ENCODE measurements around the gene FAM156A. TPM values are rescaled to one million over a fixed set of nuclear protein-coding genes. Genes with fewer than 3 reads are reported as not detected.
"Not testable (repeated sequence)": the region's sequence is repeated elsewhere in the genome, so short reads cannot be mapped to it uniquely, and the experiment has no call there.

FAM156A gene, protein sequence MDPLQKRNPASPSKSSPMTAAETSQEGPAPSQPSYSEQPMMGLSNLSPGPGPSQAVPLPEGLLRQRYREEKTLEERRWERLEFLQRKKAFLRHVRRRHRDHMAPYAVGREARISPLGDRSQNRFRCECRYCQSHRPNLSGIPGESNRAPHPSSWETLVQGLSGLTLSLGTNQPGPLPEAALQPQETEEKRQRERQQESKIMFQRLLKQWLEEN
- total RNA-seq = 10 to 100 TPM in 2 of 3 donors, 1 to 10 TPM in 1; 9.5 to 21.6 (median 19.9) TPM

DNA sequence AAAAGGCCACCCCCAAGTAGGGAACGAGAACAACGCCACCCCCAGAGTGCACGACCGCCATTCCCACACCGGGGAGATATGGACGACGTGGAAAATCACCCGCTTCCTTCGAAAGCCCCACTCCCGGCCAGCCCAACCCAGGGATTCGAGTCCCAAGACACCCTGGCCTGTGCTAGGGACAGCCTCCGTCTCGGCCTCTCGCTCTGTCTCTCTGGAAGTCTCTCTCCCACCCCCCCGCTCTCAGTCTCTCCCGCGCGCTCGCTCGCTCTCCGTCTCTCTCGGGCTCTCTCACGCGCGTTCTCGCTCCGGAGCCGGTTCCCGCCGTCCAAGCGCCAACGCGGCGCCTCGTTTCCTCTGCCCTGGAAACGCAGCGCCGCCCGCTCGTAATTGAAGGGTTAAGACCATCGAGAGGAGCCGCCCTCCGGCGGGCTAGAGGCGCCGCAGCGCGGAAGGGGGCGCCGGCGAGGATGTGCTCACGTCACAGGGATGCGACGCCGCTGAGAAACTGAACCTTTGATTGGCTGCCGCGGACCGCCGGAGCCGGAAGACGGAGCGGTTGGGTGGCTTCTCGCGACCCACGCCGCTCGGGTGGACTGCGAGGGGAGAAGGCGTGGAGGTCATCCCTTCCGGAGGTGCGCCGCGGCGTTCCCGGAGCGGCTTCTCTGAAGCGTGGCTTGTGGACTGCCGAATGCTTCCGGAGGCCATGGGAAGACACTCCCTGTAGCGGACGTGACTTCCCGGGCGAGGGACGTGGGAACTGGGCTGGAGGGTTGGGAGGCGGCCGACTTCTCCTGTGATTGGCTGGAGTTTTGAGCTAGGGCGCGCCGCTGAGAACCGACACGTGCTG lies at the start of gene FAM156A:
TSS of gene FAM156A (minus strand) at position 406 of the 847 bp plus-strand sequence. CDS start 9,930 bp downstream, outside the sequence.
- H3K9me3 ChIP-seq; H3K36me3 ChIP-seq; H3K4me3 ChIP-seq; H3K27me3 ChIP-seq; DNase-seq (ENCODE audit: low spot score in 2 of 2); H3K4me1 ChIP-seq; H3K27ac ChIP-seq; intact Hi-C loops (cut with DNase I; ENCODE audit: low total_unique reads): not testable (repeated sequence)

DNA sequence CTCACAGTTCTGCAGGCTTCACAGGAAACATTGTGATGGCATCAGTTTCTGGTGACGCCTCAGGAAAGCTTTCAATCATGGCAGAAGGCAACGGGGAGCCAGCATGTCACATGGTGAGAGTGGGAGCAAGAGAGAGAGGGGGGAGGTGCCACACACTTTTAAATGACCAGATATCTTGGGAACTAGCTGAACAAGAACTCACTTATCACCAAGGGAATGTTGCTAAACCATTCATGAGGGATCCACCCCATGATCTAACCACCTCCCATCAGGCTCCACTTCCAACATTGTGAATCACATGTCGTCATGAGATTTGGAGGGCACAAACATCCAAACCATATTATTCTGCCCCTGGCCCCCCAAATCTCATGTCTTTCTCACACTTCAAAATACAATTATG lies 47.0 kb upstream of the FAM156A start:
- Histone ChIP-seq H3K36me3 (no peaks in the 10 kb centered on the region), H3K4me1 (no peaks in the 10 kb centered on the region), H3K9me3 (peaks cover 0 to 12% of the 10 kb centered on the region in 2 donors), H3K27me3 (peaks cover 0 to 80% of the 10 kb centered on the region in 2 donors), H3K27ac (no peak overlapping the region), H3K4me3 (no peak overlapping the region)
- intact Hi-C loops (cut with DNase I; ENCODE audit: low total_unique reads) = no loop called here
- TF ChIP-seq, protein P1, sequence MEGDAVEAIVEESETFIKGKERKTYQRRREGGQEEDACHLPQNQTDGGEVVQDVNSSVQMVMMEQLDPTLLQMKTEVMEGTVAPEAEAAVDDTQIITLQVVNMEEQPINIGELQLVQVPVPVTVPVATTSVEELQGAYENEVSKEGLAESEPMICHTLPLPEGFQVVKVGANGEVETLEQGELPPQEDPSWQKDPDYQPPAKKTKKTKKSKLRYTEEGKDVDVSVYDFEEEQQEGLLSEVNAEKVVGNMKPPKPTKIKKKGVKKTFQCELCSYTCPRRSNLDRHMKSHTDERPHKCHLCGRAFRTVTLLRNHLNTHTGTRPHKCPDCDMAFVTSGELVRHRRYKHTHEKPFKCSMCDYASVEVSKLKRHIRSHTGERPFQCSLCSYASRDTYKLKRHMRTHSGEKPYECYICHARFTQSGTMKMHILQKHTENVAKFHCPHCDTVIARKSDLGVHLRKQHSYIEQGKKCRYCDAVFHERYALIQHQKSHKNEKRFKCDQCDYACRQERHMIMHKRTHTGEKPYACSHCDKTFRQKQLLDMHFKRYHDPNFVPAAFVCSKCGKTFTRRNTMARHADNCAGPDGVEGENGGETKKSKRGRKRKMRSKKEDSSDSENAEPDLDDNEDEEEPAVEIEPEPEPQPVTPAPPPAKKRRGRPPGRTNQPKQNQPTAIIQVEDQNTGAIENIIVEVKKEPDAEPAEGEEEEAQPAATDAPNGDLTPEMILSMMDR (IDR thresholded peaks at IDR 0.05) = no peak
- no peak for TF ChIP-seq POLR2AphosphoS5 (IDR thresholded peaks at IDR 0.05)
- no peak for TF ChIP-seq POLR2A (IDR thresholded peaks at IDR 0.05)
- DNase-seq (ENCODE audit: low spot score in 2 of 2) = no peak

DNA sequence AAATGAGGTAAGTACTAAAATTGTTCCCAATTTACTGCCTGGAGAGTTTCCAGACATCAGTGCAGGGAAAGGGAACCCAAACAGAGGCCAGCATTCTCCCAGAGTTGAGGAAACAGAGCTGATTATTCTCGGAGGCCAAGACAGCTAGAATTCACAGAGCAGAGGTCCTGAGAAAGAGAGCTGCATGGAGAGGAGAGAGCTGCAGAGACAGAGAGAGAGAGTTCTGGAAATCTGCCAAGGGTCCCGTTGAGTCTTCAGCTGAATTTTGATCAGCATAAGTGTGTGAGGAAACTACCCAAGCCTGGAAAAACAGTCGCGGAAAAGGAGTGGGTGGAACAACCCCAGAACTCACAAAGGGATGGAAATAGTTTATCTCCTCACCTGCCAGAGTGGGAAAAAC lies 46.5 kb upstream of the FAM156A start:
- H3K27me3 ChIP-seq = peaks cover 0 to 85% of the 10 kb centered on the region in 2 donors
- no peak for TF ChIP-seq POLR2AphosphoS5 (IDR thresholded peaks at IDR 0.05)
- TF ChIP-seq POLR2A (IDR thresholded peaks at IDR 0.05) = no peak
- TF ChIP-seq, protein P1 (IDR thresholded peaks at IDR 0.05) = no peak
- H3K4me1 ChIP-seq = no peaks in the 10 kb centered on the region
- no peaks in the 10 kb centered on the region for H3K36me3 ChIP-seq
- H3K4me3 ChIP-seq = no peak overlapping the region
- DNase-seq (ENCODE audit: low spot score in 2 of 2) = no peak
- intact Hi-C loops (cut with DNase I; ENCODE audit: low total_unique reads) = no loop called here
- H3K9me3 ChIP-seq = peaks cover 0 to 12% of the 10 kb centered on the region in 2 donors
- H3K27ac ChIP-seq = no peak overlapping the region

DNA sequence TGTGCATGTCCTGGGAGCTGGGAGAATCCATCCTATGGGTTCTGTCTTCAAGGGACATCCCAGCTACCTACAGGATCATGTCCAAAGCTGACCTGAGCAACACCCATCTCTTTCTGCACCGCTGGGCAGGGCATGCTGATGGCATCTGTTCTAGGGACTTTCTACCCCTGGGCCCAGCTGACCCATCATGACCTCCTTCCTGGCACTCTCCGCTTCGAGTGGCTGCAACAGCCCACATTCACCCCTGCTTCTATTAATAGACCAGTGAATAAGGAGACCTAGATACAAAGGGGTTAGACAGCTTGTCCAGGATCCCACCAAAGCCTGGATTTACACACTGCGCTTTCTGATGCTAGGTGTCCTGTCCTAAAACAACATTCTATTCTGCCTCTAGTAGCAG lies 45.7 kb upstream of the FAM156A start:
- intact Hi-C loops (cut with DNase I; ENCODE audit: low total_unique reads) = no loop called here

DNA sequence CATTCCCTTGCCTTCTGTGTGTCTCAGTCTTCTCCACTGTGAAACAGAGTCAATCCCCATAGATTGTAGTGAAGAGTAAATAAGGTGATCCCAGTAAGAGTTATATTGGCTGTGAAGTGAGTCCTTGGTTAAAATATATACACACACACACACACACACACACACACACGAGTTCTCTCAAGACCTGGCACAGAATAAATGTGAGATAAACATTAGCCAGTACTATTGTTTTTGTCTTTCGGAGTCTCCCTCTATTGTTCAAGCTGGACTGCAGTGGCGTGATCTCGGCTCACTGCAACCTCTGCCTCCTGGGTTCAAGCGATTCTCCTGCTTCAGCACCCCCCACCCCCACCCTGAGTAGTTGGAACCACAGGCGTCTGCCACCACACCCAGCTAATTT lies 44.8 kb upstream of the FAM156A start:
- intact Hi-C loops (cut with DNase I; ENCODE audit: low total_unique reads) = no loop called here
- peaks cover 0 to 92% of the 10 kb centered on the region in 2 donors for H3K27me3 ChIP-seq
- TF ChIP-seq POLR2A (IDR thresholded peaks at IDR 0.05) (no peak), POLR2AphosphoS5 (IDR thresholded peaks at IDR 0.05) (no peak)
- TF ChIP-seq, protein P1 (IDR thresholded peaks at IDR 0.05) = no peak

More for the DNA sequence above, 45.7 kb upstream of the FAM156A start:
- H3K4me1 ChIP-seq = no peaks in the 10 kb centered on the region
- no peaks in the 10 kb centered on the region for H3K36me3 ChIP-seq
- TF ChIP-seq POLR2A (IDR thresholded peaks at IDR 0.05) (no peak), POLR2AphosphoS5 (IDR thresholded peaks at IDR 0.05) (no peak)
- TF ChIP-seq, protein P1 (IDR thresholded peaks at IDR 0.05) = no peak
- H3K9me3 ChIP-seq = peaks cover 0 to 7% of the 10 kb centered on the region in 2 donors
- H3K27ac ChIP-seq = no peak overlapping the region
- no peak for DNase-seq (ENCODE audit: low spot score in 2 of 2)
- H3K4me3 ChIP-seq = no peak overlapping the region
- peaks cover 0 to 92% of the 10 kb centered on the region in 2 donors for H3K27me3 ChIP-seq

More for the DNA sequence above, 44.8 kb upstream of the FAM156A start:
- Histone ChIP-seq H3K4me1 (no peaks in the 10 kb centered on the region), H3K36me3 (no peaks in the 10 kb centered on the region), H3K4me3 (no peak overlapping the region), H3K9me3 (no peaks in the 10 kb centered on the region), H3K27ac (no peak overlapping the region)
- no peak for DNase-seq (ENCODE audit: low spot score in 2 of 2)
